ENCODE results near the gene CADM1.

Gene CADM1

DNA sequence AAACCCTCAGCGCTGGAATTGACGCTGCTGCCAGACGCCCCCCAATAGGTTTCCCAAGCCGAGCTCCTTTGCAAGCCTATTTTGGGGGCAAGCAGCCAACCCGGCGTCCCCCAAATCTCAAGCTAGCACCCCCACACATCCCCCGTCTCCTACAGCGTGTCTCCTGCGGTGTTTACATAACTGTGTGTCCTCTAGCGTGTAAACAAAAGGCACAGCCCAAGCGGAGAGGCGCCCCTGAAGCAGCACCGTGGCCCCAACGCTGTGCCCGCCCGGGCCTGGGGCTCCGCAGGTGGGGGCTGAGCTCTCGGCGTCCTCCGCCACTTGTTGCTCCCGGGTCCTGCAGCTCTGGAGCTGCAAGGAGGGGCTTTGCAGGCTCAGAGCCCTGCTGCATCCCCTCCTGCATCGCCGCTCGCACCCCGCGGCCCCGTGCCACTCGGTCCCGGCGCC lies 1.6 kb downstream of the CADM1 start:
- Histone ChIP-seq H3K9me3 (ENCODE audit: low read length) (no peaks in the 10 kb centered on the region), H2AFZ (ENCODE audit: low read depth, low read length) (peak overlapping the region; percentile 99), H3K4me1 (ENCODE audit: insufficient read depth, low read length) (peaks cover 32% of the 10 kb centered on the region), H3K27me3 (ENCODE audit: insufficient read depth, low read length) (peaks cover 7% of the 10 kb centered on the region), H3K36me3 (ENCODE audit: insufficient read depth, low read length) (no peaks in the 10 kb centered on the region), H3K4me3 (ENCODE audit: low read length) (peak overlapping the region; percentile 95)

DNA sequence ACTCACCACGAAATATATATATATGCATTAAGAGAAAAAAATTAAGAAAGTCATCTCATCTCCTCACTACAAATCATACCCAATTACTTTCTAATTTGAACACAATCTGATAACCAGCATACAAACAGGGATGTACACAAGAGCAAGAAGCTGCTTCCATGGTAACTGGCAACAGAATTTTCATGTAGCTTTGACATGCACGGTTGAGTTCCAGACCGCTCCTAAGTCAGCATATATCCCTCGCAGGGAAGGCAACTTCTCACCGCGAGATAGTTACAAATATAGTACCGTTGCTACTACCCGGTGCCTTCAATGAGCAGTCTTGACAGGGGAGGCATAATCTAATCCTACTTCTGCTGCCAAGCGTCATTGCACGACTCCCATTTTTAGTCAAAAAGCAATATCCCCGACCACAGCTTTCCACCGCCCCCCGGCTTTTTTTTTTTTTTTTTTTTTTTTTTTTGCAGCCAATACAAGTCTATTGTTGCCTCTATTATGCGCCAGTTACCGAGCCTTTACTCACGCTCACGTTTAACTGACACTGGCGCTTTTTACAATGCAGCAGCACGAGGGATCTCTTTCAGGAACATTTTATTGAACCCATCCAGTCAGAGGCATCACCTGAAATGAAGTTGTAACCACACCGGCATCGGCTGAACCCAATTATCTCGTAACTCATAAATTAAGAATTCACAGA lies 2.2 kb downstream of the CADM1 start:
- H3K4me3 ChIP-seq (ENCODE audit: low read length) = peak overlapping the region; percentile 95
- H3K27me3 ChIP-seq (ENCODE audit: insufficient read depth, low read length) = peaks cover 3% of the 10 kb centered on the region
- H3K36me3 ChIP-seq (ENCODE audit: insufficient read depth, low read length) = no peaks in the 10 kb centered on the region
- peak overlapping the region; percentile 99 for H2AFZ ChIP-seq (ENCODE audit: low read depth, low read length)
- H3K4me1 ChIP-seq (ENCODE audit: insufficient read depth, low read length) = peaks cover 32% of the 10 kb centered on the region
- no peaks in the 10 kb centered on the region for H3K9me3 ChIP-seq (ENCODE audit: low read length)

DNA sequence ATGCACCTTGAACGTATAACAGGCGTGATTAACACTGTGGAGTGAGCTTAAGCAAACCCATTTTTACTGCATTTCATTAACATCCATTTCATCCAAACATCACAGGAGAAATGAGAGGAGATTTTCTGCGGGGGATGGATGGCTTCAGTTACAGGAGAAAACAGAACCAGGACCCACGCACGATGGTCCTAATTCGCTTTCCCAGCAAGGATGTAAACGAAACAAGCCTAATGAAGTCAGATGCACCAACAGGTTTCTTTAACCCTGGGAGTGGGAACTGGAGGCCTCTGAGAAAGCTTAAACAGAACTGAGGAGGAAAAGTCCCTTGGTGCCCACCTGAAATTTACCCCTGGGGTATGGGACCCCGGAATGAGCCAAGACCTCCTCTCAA lies 2.7 kb downstream of the CADM1 start:
- Histone ChIP-seq H3K36me3 (ENCODE audit: insufficient read depth, low read length) (no peaks in the 10 kb centered on the region), H3K4me3 (ENCODE audit: low read length) (peak overlapping the region; percentile 95), H3K27me3 (ENCODE audit: insufficient read depth, low read length) (no peaks in the 10 kb centered on the region), H3K4me1 (ENCODE audit: insufficient read depth, low read length) (peaks cover 32% of the 10 kb centered on the region), H2AFZ (ENCODE audit: low read depth, low read length) (peak overlapping the region; percentile 68), H3K9me3 (ENCODE audit: low read length) (no peaks in the 10 kb centered on the region)

DNA sequence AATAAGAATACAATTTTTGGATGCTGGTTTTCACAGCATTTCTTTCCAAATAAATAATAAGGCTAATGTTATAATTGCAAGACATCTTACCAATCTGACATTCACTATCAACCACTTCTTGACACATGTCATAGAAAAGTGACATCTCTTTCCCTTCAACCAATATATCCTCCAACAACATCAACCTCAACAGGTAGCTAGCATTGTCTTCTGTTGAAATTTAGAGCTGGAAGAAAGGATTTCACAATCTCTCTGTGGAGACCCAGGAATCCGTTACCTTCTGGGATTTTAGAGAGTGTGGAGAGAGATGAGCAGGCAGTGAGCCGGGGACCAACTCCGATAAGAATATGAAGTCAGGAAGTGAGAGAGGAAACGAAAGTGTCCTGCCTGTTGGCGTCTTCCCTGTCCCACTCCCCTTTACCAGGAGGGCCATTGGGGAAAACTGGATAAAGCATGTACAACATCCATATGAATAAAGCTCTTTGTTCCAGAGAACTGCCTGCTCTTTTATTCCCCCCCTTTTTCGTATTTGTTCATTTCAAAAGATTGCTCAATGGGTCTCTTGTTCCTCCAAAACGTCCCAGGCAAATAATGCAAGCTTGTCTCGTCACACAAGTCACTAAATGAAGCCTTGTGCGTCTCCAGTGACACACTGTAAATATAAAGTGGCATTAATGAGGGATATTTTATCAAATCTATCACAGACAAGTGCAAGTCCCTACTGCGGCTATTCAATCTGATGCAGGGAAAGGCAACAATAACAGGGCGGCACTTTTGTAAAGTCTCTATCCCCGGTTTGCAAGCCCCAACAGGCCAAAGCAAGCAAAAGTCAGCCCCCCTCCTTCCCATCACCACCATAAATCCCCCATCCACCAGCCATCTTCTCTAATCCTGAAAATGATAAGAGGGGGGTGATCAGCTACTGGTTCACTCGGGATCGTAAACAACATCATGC lies 3.4 kb downstream of the CADM1 start:
- Histone ChIP-seq H3K9me3 (ENCODE audit: low read length) (no peaks in the 10 kb centered on the region), H3K4me3 (ENCODE audit: low read length) (peak overlapping the region; percentile 95), H3K27me3 (ENCODE audit: insufficient read depth, low read length) (no peaks in the 10 kb centered on the region), H3K4me1 (ENCODE audit: insufficient read depth, low read length) (peaks cover 32% of the 10 kb centered on the region), H3K36me3 (ENCODE audit: insufficient read depth, low read length) (no peaks in the 10 kb centered on the region), H2AFZ (ENCODE audit: low read depth, low read length) (peak overlapping the region; percentile 68)

DNA sequence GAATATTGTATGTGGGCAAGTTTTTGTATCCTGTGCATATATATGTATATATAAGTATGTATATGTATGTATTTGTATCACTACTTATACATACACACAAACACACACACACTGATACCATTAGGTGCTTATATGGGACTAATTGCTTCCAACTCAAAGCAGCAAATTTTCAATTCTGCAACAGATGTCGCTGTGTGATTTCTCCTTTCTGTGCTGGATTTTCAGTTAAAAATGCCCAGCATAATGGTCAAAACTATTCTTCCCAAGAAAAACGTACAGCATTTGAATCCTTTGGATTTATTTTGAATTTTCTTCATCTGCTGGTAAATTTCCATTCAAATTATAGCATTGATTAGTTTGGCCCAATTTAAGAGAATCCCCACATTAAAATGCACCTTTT lies 4.3 kb downstream of the CADM1 start:
- Histone ChIP-seq H3K4me1 (ENCODE audit: insufficient read depth, low read length) (peaks cover 24% of the 10 kb centered on the region), H3K4me3 (ENCODE audit: low read length) (no peak overlapping the region)

DNA sequence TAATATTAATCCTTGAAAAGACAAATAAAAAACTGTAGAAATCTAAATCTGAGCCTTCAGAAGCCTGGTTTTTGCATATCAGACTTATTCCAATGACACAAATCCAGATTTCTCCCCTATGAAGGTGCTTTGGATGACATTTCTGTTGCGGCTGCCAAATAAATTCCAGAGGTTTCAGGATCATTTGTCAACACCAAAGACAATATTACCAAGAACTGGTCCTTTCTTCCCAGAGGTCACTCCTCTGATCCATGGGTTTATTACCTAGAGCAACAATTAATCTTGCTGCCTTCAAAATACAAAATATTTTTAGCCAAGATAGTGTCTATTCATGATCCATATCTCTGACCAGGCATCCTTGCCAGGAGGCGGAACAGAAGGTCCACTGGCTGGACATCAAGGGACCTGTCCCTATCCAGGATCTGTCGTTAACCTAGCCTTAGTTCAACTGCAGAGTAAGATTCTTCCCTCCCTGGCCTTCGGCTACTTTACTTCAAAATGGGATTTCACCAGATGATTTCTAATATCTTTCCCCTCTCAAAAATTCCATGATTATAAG lies 4.9 kb downstream of the CADM1 start:
- peaks cover 24% of the 10 kb centered on the region for H3K4me1 ChIP-seq (ENCODE audit: insufficient read depth, low read length)
- H3K36me3 ChIP-seq (ENCODE audit: insufficient read depth, low read length) = no peaks in the 10 kb centered on the region
- no peak overlapping the region for H3K4me3 ChIP-seq (ENCODE audit: low read length)
- no peaks in the 10 kb centered on the region for H3K9me3 ChIP-seq (ENCODE audit: low read length)
- H2AFZ ChIP-seq (ENCODE audit: low read depth, low read length) = no peak overlapping the region
- no peaks in the 10 kb centered on the region for H3K27me3 ChIP-seq (ENCODE audit: insufficient read depth, low read length)

More for the DNA sequence above, 4.3 kb downstream of the CADM1 start:
- Histone ChIP-seq H3K9me3 (ENCODE audit: low read length) (no peaks in the 10 kb centered on the region), H2AFZ (ENCODE audit: low read depth, low read length) (no peak overlapping the region), H3K27me3 (ENCODE audit: insufficient read depth, low read length) (no peaks in the 10 kb centered on the region), H3K36me3 (ENCODE audit: insufficient read depth, low read length) (no peaks in the 10 kb centered on the region)

DNA sequence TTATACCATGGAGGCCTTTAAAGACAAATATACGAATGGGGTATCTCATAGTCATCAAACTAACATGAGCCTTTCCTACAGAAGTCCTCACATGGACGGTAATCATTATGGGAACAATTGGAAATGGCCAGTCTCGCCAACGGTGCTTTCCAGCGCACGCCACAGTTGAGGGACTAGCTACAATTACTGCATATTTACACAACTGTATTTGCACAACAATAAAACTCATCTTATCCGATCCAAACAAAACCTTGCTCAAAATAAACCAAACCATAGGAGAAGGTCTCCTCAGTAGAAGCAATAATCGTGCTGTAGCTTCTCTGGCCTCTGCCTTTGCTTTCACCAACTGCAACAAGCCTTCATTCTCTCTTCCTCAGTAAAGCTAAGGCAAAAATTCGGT lies 5.9 kb downstream of the CADM1 start:
- H3K4me1 ChIP-seq (ENCODE audit: insufficient read depth, low read length) = peaks cover 24% of the 10 kb centered on the region
- no peak overlapping the region for H2AFZ ChIP-seq (ENCODE audit: low read depth, low read length)
- no peaks in the 10 kb centered on the region for H3K36me3 ChIP-seq (ENCODE audit: insufficient read depth, low read length)
- no peak overlapping the region for H3K4me3 ChIP-seq (ENCODE audit: low read length)
- no peaks in the 10 kb centered on the region for H3K9me3 ChIP-seq (ENCODE audit: low read length)
- H3K27me3 ChIP-seq (ENCODE audit: insufficient read depth, low read length) = no peaks in the 10 kb centered on the region

DNA sequence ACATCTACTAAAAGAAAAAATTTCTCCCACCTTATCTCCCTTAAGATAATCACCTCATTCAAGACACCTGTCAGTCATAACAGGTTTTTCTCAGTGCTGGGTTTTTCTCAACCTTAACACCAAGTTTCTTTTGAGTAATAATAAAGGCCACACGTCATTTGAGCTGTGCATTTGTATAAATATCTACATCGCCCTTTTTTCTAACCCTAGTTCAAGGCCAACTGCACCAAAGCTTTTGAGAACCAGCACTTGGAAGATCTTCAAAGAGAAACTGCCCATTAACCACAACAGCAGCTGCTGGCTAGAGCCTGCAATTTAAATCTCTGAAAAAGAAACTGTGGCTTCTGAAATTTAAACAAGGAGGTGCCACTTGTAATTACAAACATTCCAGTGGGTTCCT lies 6.9 kb downstream of the CADM1 start:
- no peaks in the 10 kb centered on the region for H3K27me3 ChIP-seq (ENCODE audit: insufficient read depth, low read length)
- no peak overlapping the region for H3K4me3 ChIP-seq (ENCODE audit: low read length)
- H3K4me1 ChIP-seq (ENCODE audit: insufficient read depth, low read length) = peaks cover 21% of the 10 kb centered on the region
- H2AFZ ChIP-seq (ENCODE audit: low read depth, low read length) = no peak overlapping the region
- H3K36me3 ChIP-seq (ENCODE audit: insufficient read depth, low read length) = no peaks in the 10 kb centered on the region
- H3K9me3 ChIP-seq (ENCODE audit: low read length) = no peaks in the 10 kb centered on the region

DNA sequence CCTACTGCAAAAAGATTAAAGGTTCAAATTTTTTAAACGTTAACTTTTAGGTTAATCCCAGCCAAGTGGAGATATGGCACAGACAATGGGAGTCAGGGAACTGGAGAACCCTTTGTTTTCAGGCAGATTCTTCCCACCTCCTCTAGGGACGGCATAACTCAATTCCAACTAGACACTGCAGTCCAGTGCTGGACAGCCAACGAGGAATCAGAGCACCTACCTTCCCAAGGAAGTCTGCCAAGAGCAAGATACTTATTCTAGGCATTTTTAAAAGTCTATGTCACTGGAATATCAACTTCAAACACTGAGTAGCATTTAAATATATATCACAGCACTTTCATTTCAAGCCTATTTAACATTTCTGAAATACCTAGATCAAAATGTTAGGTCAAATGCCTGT lies 7.3 kb downstream of the CADM1 start:
- Histone ChIP-seq H3K4me3 (ENCODE audit: low read length) (no peak overlapping the region), H2AFZ (ENCODE audit: low read depth, low read length) (no peak overlapping the region), H3K9me3 (ENCODE audit: low read length) (no peaks in the 10 kb centered on the region), H3K4me1 (ENCODE audit: insufficient read depth, low read length) (peaks cover 18% of the 10 kb centered on the region), H3K36me3 (ENCODE audit: insufficient read depth, low read length) (no peaks in the 10 kb centered on the region), H3K27me3 (ENCODE audit: insufficient read depth, low read length) (no peaks in the 10 kb centered on the region)

DNA sequence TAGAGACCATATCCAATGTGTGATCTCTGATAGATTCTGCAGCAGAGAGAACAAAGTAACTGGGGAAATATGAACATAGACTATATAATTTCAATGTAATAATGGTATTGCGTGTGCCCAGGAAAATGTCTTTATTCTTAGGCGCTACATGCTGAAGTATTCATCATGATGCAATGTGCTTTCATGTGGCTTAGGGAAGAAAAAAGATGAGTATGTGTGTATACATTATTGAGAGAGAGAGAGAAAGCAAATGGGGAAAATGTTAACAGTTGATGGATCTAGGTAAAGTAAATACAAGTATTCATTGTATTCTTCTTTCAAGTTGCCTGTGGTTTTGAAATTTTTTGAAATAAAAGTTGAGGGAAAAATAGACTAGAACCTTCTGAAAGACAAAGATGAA lies 10.3 kb downstream of the CADM1 start:
- H3K36me3 ChIP-seq (ENCODE audit: insufficient read depth, low read length) = no peaks in the 10 kb centered on the region
- H3K4me3 ChIP-seq (ENCODE audit: low read length) = no peak overlapping the region
- H3K27me3 ChIP-seq (ENCODE audit: insufficient read depth, low read length) = no peaks in the 10 kb centered on the region
- H2AFZ ChIP-seq (ENCODE audit: low read depth, low read length) = no peak overlapping the region
- no peaks in the 10 kb centered on the region for H3K4me1 ChIP-seq (ENCODE audit: insufficient read depth, low read length)
- no peaks in the 10 kb centered on the region for H3K9me3 ChIP-seq (ENCODE audit: low read length)

DNA sequence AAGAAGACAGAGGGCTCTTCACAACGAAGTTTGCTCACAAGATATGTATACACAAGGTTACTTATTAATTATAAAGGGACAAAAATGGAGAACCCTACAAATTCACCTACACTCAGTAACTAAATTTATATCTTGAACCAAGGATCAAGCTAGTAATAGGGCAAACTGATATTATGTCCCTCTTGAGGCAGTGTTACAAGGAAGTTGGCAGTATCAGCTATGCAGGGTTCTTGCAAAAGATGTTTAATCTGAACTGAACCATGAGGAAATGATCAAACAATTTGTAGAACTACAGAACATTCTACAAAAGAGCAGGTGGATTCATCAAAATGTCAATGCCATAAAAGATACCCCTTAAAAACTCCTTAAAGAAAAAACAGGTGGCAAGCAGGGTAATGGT lies 10.7 kb downstream of the CADM1 start:
- Histone ChIP-seq H2AFZ (ENCODE audit: low read depth, low read length) (no peak overlapping the region), H3K4me3 (ENCODE audit: low read length) (no peak overlapping the region), H3K9me3 (ENCODE audit: low read length) (no peaks in the 10 kb centered on the region), H3K36me3 (ENCODE audit: insufficient read depth, low read length) (no peaks in the 10 kb centered on the region), H3K4me1 (ENCODE audit: insufficient read depth, low read length) (no peaks in the 10 kb centered on the region), H3K27me3 (ENCODE audit: insufficient read depth, low read length) (no peaks in the 10 kb centered on the region)

DNA sequence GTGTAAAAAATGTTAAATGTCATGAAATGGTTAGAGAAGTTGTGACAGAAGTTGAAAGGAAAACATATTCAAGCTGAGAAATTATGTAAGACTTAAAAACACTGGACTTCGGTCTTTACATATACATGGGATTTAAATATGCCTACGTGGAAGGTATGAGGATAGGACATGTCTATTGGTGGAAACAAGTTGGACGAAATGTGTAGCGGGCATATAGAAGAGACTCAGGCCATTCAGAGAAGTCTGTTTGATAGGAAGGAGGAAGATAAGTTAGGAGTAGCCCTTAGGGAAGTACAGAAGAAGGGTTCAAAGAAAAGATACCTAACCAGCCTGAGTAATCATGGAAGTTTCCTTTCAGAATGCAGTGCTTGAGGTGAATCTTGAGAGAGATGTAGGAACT lies 14.7 kb downstream of the CADM1 start:
- H3K4me3 ChIP-seq (ENCODE audit: low read length) = no peak overlapping the region
- H2AFZ ChIP-seq (ENCODE audit: low read depth, low read length) = no peak overlapping the region
- H3K27me3 ChIP-seq (ENCODE audit: insufficient read depth, low read length) = no peaks in the 10 kb centered on the region
- no peaks in the 10 kb centered on the region for H3K9me3 ChIP-seq (ENCODE audit: low read length)
- H3K4me1 ChIP-seq (ENCODE audit: insufficient read depth, low read length) = no peaks in the 10 kb centered on the region
- H3K36me3 ChIP-seq (ENCODE audit: insufficient read depth, low read length) = no peaks in the 10 kb centered on the region

DNA sequence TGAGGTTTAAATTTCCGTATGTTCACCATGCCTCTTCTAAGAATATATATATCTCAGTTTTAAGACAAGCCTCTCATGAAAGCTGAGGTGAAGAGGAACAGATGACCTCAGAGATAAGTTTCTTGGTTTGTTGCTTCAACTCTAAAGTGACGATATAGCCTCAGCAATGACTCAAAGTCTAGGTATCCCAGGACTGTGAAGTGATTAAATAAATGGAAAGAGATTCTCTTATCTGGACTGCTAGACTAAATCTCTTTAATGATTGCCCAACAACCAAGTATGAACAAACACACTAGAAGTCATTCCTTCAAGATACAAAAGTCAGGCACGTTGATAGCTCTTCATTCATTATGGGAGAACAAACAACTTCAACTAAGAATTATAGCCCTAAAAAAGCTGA lies 15.3 kb downstream of the CADM1 start:
- Histone ChIP-seq H3K27me3 (ENCODE audit: insufficient read depth, low read length) (no peaks in the 10 kb centered on the region), H3K36me3 (ENCODE audit: insufficient read depth, low read length) (no peaks in the 10 kb centered on the region), H3K4me1 (ENCODE audit: insufficient read depth, low read length) (no peaks in the 10 kb centered on the region), H2AFZ (ENCODE audit: low read depth, low read length) (no peak overlapping the region), H3K4me3 (ENCODE audit: low read length) (no peak overlapping the region), H3K9me3 (ENCODE audit: low read length) (no peaks in the 10 kb centered on the region)

All from neuron (in vitro differentiated cells).